Vagina (tissue), 2 donors: Measurements from ENCODE around the gene RIPK3. TPM values are rescaled to one million over a fixed set of nuclear protein-coding genes. Genes with fewer than 3 reads are reported as not detected.

Experiments
- DNase-seq, 2 donors: peaks; one replicate each; pipeline ENCODE4 v3.0.0-alpha.2; 2017; ENCODE audit errors: extremely low spot score in 2 of 2
- H3K27ac ChIP-seq: fragments of 200-600 bp; sonication (generic); one replicate; pipeline ENCODE4 v1.5.1; 2019
- H3K27me3 ChIP-seq: fragments of 200-600 bp; sonication (generic); one replicate; pipeline ENCODE4 v1.5.1; 2019
- H3K36me3 ChIP-seq, 2 donors: fragments of 200-600 bp; sonication (generic); one replicate each; pipeline ENCODE4 v1.5.1; 2017 to 2019
- H3K4me1 ChIP-seq: fragments of 200-600 bp; sonication (generic); one replicate; pipeline ENCODE4 v1.5.1; 2019
- H3K4me3 ChIP-seq, 2 donors: fragments of 200-600 bp; sonication (generic); 1 replicate in 1 of 2; 2 replicates in 1 of 2; pipeline ENCODE4 v1.5.1; 2016 to 2019
- H3K9me3 ChIP-seq: fragments of 200-600 bp; sonication (generic); one replicate; pipeline ENCODE4 v1.5.1; 2019
- CTCF ChIP-seq, 3 experiments: fragments of 450-650 bp in 2 of 3; fragments of 200-600 bp in 1 of 3; sonication (generic) in 1 of 3; IDR thresholded peaks; one replicate each; pipeline ENCODE4 v1.5.1; 2017 to 2019; ENCODE audit warnings: antibody characterized with exemption in 3 of 3, mild to moderate bottlenecking in 2 of 3, moderate library complexity in 2 of 3
- POLR2A ChIP-seq, 2 donors: fragments of 450-650 bp; IDR thresholded peaks; one replicate each; pipeline ENCODE4 v1.6.1; 2017; ENCODE audit warnings: antibody characterized with exemption in 2 of 2, mild to moderate bottlenecking in 2 of 2, moderate library complexity in 2 of 2
- POLR2AphosphoS5 ChIP-seq, 2 donors: sonication (generic); formaldehyde crosslinking; IDR thresholded peaks; one replicate each; pipeline ENCODE4 v1.9.0; 2017; ENCODE audit warnings: antibody characterized with exemption in 2 of 2, mild to moderate bottlenecking in 2 of 2, low read depth in 1 of 2; ENCODE audit not compliant: insufficient read depth in 1 of 2
- intact Hi-C: fragments of 100-400 bp; cut with DNase I; formaldehyde crosslinking; loops from one replicate; pipeline ENCODE4 v1.15.1; 2023
- total RNA-seq: library from RNA; depleted of rRNA; stranded (reverse); fragments of >200 nt; gene quantifications from one replicate; pipeline ENCODE4 v1.2.3, GENCODE V29; 2016

Gene RIPK3
- total RNA-seq, 1 donor from 2014 or later = 10.1 TPM

- H3K27ac ChIP-seq = peak overlapping the region; percentile 98
These were observed 29.7 kb upstream of the RIPK3 start for GRCh38 chr14:24369463-24369862.

GRCh38 chr14:24368562-24369252 lies 28.9 kb upstream of the RIPK3 start:
- Histone ChIP-seq H3K27me3 (no peaks in the 10 kb centered on the region), H3K27ac (peak overlapping the region; percentile 98), H3K9me3 (no peaks in the 10 kb centered on the region), H3K4me1 (peaks cover 58% of the 10 kb centered on the region), H3K4me3 (peak overlapping the region; percentile 74 to 75), H3K36me3 (peaks cover 0 to 7% of the 10 kb centered on the region in 2 donors)
- intact Hi-C loops = no loop called here
- no peak for DNase-seq
- TF ChIP-seq CTCF (IDR thresholded peaks at IDR 0.05) (no peak), POLR2A (IDR thresholded peaks at IDR 0.05) (peak in 1 of 2 donors; percentile 63), POLR2AphosphoS5 (IDR thresholded peaks at IDR 0.05; ENCODE audit: insufficient read depth in 1 of 2, low read depth in 1 of 2) (peak in 1 of 2 donors; percentile 1)

More at GRCh38 chr14:24369463-24369862, 29.7 kb upstream of the RIPK3 start:
- no peak for DNase-seq
- Histone ChIP-seq H3K4me3 (peak overlapping the region; percentile 74 to 75), H3K9me3 (no peaks in the 10 kb centered on the region), H3K27me3 (no peaks in the 10 kb centered on the region), H3K4me1 (peaks cover 58% of the 10 kb centered on the region), H3K36me3 (peaks cover 0 to 7% of the 10 kb centered on the region in 2 donors)
- intact Hi-C loops = no loop called here
- no peak for TF ChIP-seq CTCF (IDR thresholded peaks at IDR 0.05)
- no peak for TF ChIP-seq POLR2A (IDR thresholded peaks at IDR 0.05)
- no peak for TF ChIP-seq POLR2AphosphoS5 (IDR thresholded peaks at IDR 0.05; ENCODE audit: insufficient read depth in 1 of 2, low read depth in 1 of 2)

GRCh38 chr14:24368212-24368561 lies 28.4 kb upstream of the RIPK3 start:
- intact Hi-C loops = no loop called here
- H3K4me1 ChIP-seq = peaks cover 58% of the 10 kb centered on the region
- DNase-seq = no peak

GRCh38 chr14:24367514-24368211 lies 27.9 kb upstream of the RIPK3 start, which contains the start of gene NFATC4:
NFATC4 (plus strand) TSS chr14:24368184; CDS start chr14:24368341, 157 bp downstream.
- Histone ChIP-seq H3K4me1 (peaks cover 58% of the 10 kb centered on the region), H3K27me3 (no peaks in the 10 kb centered on the region), H3K4me3 (peak within 1 kb of the TSS; percentile 74 to 75), H3K27ac (peak within 1 kb of the TSS; percentile 98), H3K9me3 (no peaks in the 10 kb centered on the region), H3K36me3 (no peaks in the 10 kb centered on the region)
- peak in 1 of 2 donors; percentile 94 for DNase-seq
- TF ChIP-seq POLR2A (IDR thresholded peaks at IDR 0.05) = peak in 1 of 2 donors; percentile 13
- TF ChIP-seq CTCF (IDR thresholded peaks at IDR 0.05) = no peak
- TF ChIP-seq POLR2AphosphoS5 (IDR thresholded peaks at IDR 0.05; ENCODE audit: insufficient read depth in 1 of 2, low read depth in 1 of 2) = peak in 1 of 2 donors; percentile 47
- intact Hi-C loops = loop anchor here (2.0 kb wide), 1 partner anchor 63 kb away; no protein-coding TSS in a partner anchor

More at GRCh38 chr14:24368212-24368561, 28.4 kb upstream of the RIPK3 start:
- Histone ChIP-seq H3K36me3 (peaks cover 0 to 2% of the 10 kb centered on the region in 2 donors), H3K27me3 (no peaks in the 10 kb centered on the region), H3K27ac (peak overlapping the region; percentile 98), H3K9me3 (no peaks in the 10 kb centered on the region), H3K4me3 (peak overlapping the region; percentile 74 to 75)
- peak in 1 of 2 donors; percentile 16 for TF ChIP-seq POLR2A (IDR thresholded peaks at IDR 0.05)
- TF ChIP-seq POLR2AphosphoS5 (IDR thresholded peaks at IDR 0.05; ENCODE audit: insufficient read depth in 1 of 2, low read depth in 1 of 2) = peak in 1 of 2 donors; percentile 11
- no peak for TF ChIP-seq CTCF (IDR thresholded peaks at IDR 0.05)
